ENCODE data around the gene STK26. TPM values are rescaled to one million over a fixed set of nuclear protein-coding genes. Genes with fewer than 3 reads are reported as not detected.
"Not testable (repeated sequence)": the region's sequence is repeated elsewhere in the genome, so short reads cannot be mapped to it uniquely, and the experiment has no call there.

Gene STK26
- total RNA-seq, 4 donors from 2014 or later, result 7.1 to 21.9 (median 18.6) TPM

DNA sequence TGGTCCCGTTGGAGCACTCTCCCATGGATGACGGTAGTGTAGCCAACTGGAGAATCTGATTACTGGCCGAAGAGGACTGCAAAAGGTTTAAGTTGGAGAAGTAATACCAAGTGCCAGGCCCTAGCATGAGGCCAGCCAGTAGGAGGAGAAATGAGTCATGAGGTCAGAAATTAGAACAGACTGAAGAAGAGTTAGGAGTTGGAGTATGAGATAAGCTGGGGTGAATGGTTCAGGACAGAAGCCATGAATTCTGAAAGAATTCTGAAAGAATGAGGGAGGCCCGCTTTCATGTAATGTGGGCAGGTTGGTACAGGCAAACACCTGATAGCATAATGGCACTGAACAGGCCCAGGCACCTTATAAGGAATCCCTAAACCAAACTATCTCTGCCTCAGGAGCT is 18.4 kb upstream of the STK26 start:
- in situ Hi-C loops (cut with MboI; ENCODE audit: low pct_ligation_motif_present in 1 of 4, low pct_unique_long_range_greater_than_20kb in 1 of 4, low sequenced_read_pairs in 3 of 4), result no loop called here
- no peaks in the 10 kb centered on the region for H3K9me3 ChIP-seq
- H3K4me3 ChIP-seq, result no peak overlapping the region
- H3K4me1 ChIP-seq, result no peaks in the 10 kb centered on the region
- H3K27ac ChIP-seq, result no peak overlapping the region
- TF ChIP-seq POLR2A (IDR thresholded peaks at IDR 0.05) (no peak), EP300 (IDR thresholded peaks at IDR 0.05; ENCODE audit: low read depth) (no peak), POLR2AphosphoS5 (IDR thresholded peaks at IDR 0.05) (no peak)
- TF ChIP-seq, protein P1, sequence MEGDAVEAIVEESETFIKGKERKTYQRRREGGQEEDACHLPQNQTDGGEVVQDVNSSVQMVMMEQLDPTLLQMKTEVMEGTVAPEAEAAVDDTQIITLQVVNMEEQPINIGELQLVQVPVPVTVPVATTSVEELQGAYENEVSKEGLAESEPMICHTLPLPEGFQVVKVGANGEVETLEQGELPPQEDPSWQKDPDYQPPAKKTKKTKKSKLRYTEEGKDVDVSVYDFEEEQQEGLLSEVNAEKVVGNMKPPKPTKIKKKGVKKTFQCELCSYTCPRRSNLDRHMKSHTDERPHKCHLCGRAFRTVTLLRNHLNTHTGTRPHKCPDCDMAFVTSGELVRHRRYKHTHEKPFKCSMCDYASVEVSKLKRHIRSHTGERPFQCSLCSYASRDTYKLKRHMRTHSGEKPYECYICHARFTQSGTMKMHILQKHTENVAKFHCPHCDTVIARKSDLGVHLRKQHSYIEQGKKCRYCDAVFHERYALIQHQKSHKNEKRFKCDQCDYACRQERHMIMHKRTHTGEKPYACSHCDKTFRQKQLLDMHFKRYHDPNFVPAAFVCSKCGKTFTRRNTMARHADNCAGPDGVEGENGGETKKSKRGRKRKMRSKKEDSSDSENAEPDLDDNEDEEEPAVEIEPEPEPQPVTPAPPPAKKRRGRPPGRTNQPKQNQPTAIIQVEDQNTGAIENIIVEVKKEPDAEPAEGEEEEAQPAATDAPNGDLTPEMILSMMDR (IDR thresholded peaks at IDR 0.05), result no peak
- no peaks in the 10 kb centered on the region for H3K27me3 ChIP-seq
- intact Hi-C loops (cut with DNase I; ENCODE audit: low total_unique reads), result no loop called here
- no peak for DNase-seq
- WGBS, 2 donors (ENCODE audit: low coverage in 1 of 2), result 78% methylated on average over 4 of the region's 4 CpGs; no CpG with 5 or more reads in 1 of the 2 donors
- H3K36me3 ChIP-seq, result no peaks in the 10 kb centered on the region

DNA sequence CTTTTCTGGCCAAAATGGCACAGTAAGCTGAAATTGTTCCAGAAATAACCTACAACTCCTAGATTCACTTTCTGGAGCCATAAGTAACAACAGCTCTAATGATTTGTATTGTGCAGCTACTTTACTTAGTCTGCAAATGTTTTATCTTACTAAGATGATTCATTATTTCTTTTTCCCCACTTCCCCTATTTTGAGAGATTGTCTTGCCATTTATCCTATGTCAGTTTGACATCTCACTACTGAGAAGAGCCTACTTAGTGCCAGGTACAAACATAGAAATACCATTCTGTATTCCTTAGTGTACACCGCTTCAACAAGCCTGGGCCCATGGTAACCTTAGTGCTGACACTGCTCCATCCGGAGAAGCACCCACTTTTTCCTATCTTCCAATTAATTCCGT is 13.8 kb upstream of the STK26 start:
- Histone ChIP-seq H3K27ac (no peak overlapping the region), H3K36me3 (no peaks in the 10 kb centered on the region), H3K4me1 (no peaks in the 10 kb centered on the region), H3K4me3 (no peak overlapping the region), H3K27me3 (no peaks in the 10 kb centered on the region), H3K9me3 (no peaks in the 10 kb centered on the region)
- intact Hi-C loops (cut with DNase I; ENCODE audit: low total_unique reads), result no loop called here
- DNase-seq, result no peak
- in situ Hi-C loops (cut with MboI; ENCODE audit: low pct_ligation_motif_present in 1 of 4, low pct_unique_long_range_greater_than_20kb in 1 of 4, low sequenced_read_pairs in 3 of 4), result no loop called here
- 93 to 95% methylated on average over 3 of the region's 3 CpGs for WGBS, 2 donors (ENCODE audit: low coverage in 1 of 2)
- TF ChIP-seq POLR2A (IDR thresholded peaks at IDR 0.05) (no peak), EP300 (IDR thresholded peaks at IDR 0.05; ENCODE audit: low read depth) (no peak), POLR2AphosphoS5 (IDR thresholded peaks at IDR 0.05) (no peak)
- TF ChIP-seq, protein P1 (IDR thresholded peaks at IDR 0.05), result no peak

DNA sequence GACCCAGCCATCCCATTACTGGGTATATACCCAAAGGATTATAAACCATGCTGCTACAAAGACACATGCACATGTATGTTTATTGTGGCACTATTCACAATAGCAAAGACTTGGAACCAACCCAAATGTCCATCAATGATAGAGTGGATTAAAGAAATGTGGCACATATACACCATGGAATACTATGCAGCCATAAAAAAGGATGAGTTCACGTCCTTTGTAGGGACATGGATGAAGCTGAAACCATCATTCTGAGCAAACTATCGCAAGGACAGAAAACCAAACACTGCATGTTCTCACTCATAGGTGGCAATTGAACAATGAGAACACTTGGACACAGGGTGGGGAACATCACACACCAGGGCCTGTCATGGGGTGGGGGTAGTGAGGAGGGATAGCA is 12.9 kb upstream of the STK26 start:
- H3K4me3 ChIP-seq; H3K36me3 ChIP-seq; intact Hi-C loops (cut with DNase I; ENCODE audit: low total_unique reads); H3K27ac ChIP-seq; in situ Hi-C loops (cut with MboI; ENCODE audit: low pct_ligation_motif_present in 1 of 4, low pct_unique_long_range_greater_than_20kb in 1 of 4, low sequenced_read_pairs in 3 of 4); H3K27me3 ChIP-seq; DNase-seq; H3K4me1 ChIP-seq; H3K9me3 ChIP-seq: not testable (repeated sequence)
- WGBS, 2 donors (ENCODE audit: low coverage in 1 of 2), result 84% methylated on average over 2 of the region's 2 CpGs; no CpG with 5 or more reads in 1 of the 2 donors

DNA sequence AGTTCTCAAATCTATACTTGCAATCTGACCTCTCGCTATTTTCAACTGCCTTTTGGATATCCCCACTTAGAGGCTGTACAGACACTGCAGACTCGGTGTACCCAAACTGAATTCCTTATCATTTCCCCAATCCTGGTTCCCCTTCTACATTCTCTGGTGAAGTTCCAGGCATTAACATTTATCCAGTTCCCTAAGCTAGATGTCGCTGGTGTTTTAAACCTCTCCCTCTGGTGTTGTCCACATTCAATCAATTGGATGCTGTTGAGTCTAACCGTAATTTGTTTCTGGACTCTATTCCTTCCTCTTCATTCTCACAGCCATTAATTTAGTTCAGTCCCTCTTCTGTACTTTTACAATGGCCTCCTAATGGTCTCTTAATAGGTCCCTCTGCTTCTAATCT is 7.2 kb upstream of the STK26 start:
- in situ Hi-C loops (cut with MboI; ENCODE audit: low pct_ligation_motif_present in 1 of 4, low pct_unique_long_range_greater_than_20kb in 1 of 4, low sequenced_read_pairs in 3 of 4), result no loop called here
- no peaks in the 10 kb centered on the region for H3K4me1 ChIP-seq
- no peaks in the 10 kb centered on the region for H3K36me3 ChIP-seq
- WGBS, 2 donors (ENCODE audit: low coverage in 1 of 2), result 76% methylated on average over 4 of the region's 4 CpGs; no CpG with 5 or more reads in 1 of the 2 donors
- no peak overlapping the region for H3K27ac ChIP-seq
- H3K27me3 ChIP-seq, result no peaks in the 10 kb centered on the region
- intact Hi-C loops (cut with DNase I; ENCODE audit: low total_unique reads), result no loop called here
- no peak overlapping the region for H3K4me3 ChIP-seq
- H3K9me3 ChIP-seq, result no peaks in the 10 kb centered on the region
- DNase-seq, result no peak
- no peak for TF ChIP-seq POLR2A (IDR thresholded peaks at IDR 0.05)

DNA sequence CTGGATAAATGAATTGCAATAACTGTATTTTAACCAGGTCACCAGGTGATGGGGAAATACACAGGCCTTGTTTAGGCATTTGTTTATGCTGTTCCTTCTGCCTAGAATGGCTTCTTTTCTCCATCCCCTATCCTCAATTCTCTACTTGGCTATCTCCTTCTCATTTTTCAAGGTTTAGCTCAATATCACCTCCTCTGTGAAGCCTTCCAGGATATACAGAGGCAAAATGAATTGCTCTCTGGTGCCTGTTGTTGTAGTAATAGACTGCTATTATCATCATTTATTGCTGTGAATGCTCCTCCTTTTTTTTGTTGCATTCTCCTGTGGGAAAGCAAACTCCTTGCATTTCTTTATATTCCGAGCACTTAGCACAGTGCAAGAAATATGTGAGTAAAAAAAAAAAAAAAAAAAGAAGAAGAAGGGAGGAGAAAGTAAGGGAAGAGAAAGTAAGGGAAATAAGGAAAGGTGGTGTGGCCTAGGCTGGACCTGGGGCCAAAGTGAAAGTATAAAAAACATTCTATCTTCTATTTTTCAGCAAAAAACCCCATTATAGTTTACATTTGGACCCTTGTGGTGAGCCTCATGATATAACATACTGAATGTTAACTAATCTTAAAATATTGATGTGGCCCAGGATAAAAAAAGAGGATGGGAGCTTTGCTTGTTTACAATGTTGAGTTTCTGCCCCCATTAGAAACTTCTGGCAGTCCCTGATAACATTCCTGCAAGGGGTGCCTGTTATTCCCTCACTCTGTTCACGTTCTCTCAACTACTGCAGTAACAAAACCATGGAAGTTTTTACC is 6.3 kb upstream of the STK26 start:
- no peak for DNase-seq
- WGBS, 2 donors (ENCODE audit: low coverage in 1 of 2), result 71% methylated on average over 2 of the region's 2 CpGs; no CpG with 5 or more reads in 1 of the 2 donors
- Histone ChIP-seq H3K9me3 (no peaks in the 10 kb centered on the region), H3K27me3 (no peaks in the 10 kb centered on the region), H3K4me1 (no peaks in the 10 kb centered on the region), H3K27ac (no peak overlapping the region), H3K36me3 (no peaks in the 10 kb centered on the region), H3K4me3 (no peak overlapping the region)
- TF ChIP-seq, protein P1 (IDR thresholded peaks at IDR 0.05), result no peak
- no peak for TF ChIP-seq POLR2AphosphoS5 (IDR thresholded peaks at IDR 0.05)
- no peak for TF ChIP-seq EP300 (IDR thresholded peaks at IDR 0.05; ENCODE audit: low read depth)
- TF ChIP-seq POLR2A (IDR thresholded peaks at IDR 0.05), result no peak
- intact Hi-C loops (cut with DNase I; ENCODE audit: low total_unique reads), result no loop called here
- in situ Hi-C loops (cut with MboI; ENCODE audit: low pct_ligation_motif_present in 1 of 4, low pct_unique_long_range_greater_than_20kb in 1 of 4, low sequenced_read_pairs in 3 of 4), result no loop called here

All from transverse colon (tissue), 4 donors.